Measurements from ENCODE around the gene TBL1X. TPM values are rescaled to one million over a fixed set of nuclear protein-coding genes. Genes with fewer than 3 reads are reported as not detected.

The TBL1X gene
- total and polyA plus RNA-seq, 2 experiments from 2014 or later, result 8.7 to 26.9 TPM

DNA sequence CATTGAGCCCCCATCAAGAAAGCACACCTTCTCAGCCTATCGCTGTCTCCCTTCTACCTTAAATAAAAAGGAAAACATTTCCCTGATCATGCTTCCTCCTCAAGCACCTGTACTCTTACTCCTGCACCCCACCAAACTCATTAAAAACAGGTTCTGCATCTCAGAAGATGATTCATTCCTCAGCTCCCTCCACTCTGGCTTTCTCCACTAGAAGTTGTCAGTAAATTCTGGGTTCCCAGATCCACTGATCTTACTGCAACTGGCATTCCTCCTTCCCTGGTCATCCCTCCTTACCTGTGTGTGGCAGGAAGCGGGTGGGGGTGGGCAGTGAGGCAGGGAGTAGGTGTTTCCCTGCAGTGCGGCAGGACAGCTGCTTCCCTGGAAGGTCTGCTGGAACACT, 192.0 kb downstream of the TBL1X start:
- ATAC-seq (no peak), DNase-seq (ENCODE audit: low spot score) (no peak)
- Mint-ChIP-seq H3K4me1 (peaks cover 2% of the 10 kb centered on the region; the same call in 1 of the 3 replicates), H3K27me3 (ENCODE audit: insufficient read depth, low read depth, poor library complexity) (peaks cover 7% of the 10 kb centered on the region), H3K36me3 (ENCODE audit: low read depth) (peaks cover 18% of the 10 kb centered on the region), H3K27ac (no peak overlapping the region), H3K4me3 (no peak overlapping the region), H3K9me3 (no peaks in the 10 kb centered on the region)
- H3K79me2 ChIP-seq (replicated peaks; ENCODE audit: insufficient read depth), result no peaks in the 10 kb centered on the region
- no peak overlapping the region for H2AFZ ChIP-seq
- H4K20me1 ChIP-seq (replicated peaks; ENCODE audit: insufficient read depth), result no peaks in the 10 kb centered on the region
- H3K27me3 ChIP-seq (ENCODE audit: insufficient read depth), result no peaks in the 10 kb centered on the region
- no peak overlapping the region for H3K4me2 ChIP-seq
- no peak overlapping the region for H3K27ac ChIP-seq (ENCODE audit: low read depth)
- no peak overlapping the region for H3K4me3 ChIP-seq
- H3K4me1 ChIP-seq (ENCODE audit: insufficient read depth), result no peaks in the 10 kb centered on the region
- H3F3A ChIP-seq (replicated peaks; ENCODE audit: low read depth), result no peaks in the 10 kb centered on the region
- no peaks in the 10 kb centered on the region for H3K36me3 ChIP-seq (ENCODE audit: insufficient read depth)
- TF ChIP-seq POLR2AphosphoS5 (IDR thresholded peaks at IDR 0.05; ENCODE audit: low read depth) (no peak), STAT1 (IDR thresholded peaks at IDR 0.05; ENCODE audit: unreplicated experiment) (no peak), NANOG (IDR thresholded peaks at IDR 0.05; ENCODE audit: borderline replicate concordance) (no peak), ZNF331 (CRISPR knock-in tag; IDR thresholded peaks at IDR 0.05; ENCODE audit: low read depth) (no peak), ZNF114 (CRISPR knock-in tag; IDR thresholded peaks at IDR 0.05) (no peak), CREB1 (CRISPR knock-in tag; IDR thresholded peaks at IDR 0.05; ENCODE audit: low read depth) (no peak), JUNB (IDR thresholded peaks at IDR 0.05; ENCODE audit: unreplicated experiment) (no peak)
- TF ChIP-seq, protein P1, sequence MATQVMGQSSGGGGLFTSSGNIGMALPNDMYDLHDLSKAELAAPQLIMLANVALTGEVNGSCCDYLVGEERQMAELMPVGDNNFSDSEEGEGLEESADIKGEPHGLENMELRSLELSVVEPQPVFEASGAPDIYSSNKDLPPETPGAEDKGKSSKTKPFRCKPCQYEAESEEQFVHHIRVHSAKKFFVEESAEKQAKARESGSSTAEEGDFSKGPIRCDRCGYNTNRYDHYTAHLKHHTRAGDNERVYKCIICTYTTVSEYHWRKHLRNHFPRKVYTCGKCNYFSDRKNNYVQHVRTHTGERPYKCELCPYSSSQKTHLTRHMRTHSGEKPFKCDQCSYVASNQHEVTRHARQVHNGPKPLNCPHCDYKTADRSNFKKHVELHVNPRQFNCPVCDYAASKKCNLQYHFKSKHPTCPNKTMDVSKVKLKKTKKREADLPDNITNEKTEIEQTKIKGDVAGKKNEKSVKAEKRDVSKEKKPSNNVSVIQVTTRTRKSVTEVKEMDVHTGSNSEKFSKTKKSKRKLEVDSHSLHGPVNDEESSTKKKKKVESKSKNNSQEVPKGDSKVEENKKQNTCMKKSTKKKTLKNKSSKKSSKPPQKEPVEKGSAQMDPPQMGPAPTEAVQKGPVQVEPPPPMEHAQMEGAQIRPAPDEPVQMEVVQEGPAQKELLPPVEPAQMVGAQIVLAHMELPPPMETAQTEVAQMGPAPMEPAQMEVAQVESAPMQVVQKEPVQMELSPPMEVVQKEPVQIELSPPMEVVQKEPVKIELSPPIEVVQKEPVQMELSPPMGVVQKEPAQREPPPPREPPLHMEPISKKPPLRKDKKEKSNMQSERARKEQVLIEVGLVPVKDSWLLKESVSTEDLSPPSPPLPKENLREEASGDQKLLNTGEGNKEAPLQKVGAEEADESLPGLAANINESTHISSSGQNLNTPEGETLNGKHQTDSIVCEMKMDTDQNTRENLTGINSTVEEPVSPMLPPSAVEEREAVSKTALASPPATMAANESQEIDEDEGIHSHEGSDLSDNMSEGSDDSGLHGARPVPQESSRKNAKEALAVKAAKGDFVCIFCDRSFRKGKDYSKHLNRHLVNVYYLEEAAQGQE (IDR thresholded peaks at IDR 0.05; ENCODE audit: unreplicated experiment), result no peak
- TF ChIP-seq, protein P2, sequence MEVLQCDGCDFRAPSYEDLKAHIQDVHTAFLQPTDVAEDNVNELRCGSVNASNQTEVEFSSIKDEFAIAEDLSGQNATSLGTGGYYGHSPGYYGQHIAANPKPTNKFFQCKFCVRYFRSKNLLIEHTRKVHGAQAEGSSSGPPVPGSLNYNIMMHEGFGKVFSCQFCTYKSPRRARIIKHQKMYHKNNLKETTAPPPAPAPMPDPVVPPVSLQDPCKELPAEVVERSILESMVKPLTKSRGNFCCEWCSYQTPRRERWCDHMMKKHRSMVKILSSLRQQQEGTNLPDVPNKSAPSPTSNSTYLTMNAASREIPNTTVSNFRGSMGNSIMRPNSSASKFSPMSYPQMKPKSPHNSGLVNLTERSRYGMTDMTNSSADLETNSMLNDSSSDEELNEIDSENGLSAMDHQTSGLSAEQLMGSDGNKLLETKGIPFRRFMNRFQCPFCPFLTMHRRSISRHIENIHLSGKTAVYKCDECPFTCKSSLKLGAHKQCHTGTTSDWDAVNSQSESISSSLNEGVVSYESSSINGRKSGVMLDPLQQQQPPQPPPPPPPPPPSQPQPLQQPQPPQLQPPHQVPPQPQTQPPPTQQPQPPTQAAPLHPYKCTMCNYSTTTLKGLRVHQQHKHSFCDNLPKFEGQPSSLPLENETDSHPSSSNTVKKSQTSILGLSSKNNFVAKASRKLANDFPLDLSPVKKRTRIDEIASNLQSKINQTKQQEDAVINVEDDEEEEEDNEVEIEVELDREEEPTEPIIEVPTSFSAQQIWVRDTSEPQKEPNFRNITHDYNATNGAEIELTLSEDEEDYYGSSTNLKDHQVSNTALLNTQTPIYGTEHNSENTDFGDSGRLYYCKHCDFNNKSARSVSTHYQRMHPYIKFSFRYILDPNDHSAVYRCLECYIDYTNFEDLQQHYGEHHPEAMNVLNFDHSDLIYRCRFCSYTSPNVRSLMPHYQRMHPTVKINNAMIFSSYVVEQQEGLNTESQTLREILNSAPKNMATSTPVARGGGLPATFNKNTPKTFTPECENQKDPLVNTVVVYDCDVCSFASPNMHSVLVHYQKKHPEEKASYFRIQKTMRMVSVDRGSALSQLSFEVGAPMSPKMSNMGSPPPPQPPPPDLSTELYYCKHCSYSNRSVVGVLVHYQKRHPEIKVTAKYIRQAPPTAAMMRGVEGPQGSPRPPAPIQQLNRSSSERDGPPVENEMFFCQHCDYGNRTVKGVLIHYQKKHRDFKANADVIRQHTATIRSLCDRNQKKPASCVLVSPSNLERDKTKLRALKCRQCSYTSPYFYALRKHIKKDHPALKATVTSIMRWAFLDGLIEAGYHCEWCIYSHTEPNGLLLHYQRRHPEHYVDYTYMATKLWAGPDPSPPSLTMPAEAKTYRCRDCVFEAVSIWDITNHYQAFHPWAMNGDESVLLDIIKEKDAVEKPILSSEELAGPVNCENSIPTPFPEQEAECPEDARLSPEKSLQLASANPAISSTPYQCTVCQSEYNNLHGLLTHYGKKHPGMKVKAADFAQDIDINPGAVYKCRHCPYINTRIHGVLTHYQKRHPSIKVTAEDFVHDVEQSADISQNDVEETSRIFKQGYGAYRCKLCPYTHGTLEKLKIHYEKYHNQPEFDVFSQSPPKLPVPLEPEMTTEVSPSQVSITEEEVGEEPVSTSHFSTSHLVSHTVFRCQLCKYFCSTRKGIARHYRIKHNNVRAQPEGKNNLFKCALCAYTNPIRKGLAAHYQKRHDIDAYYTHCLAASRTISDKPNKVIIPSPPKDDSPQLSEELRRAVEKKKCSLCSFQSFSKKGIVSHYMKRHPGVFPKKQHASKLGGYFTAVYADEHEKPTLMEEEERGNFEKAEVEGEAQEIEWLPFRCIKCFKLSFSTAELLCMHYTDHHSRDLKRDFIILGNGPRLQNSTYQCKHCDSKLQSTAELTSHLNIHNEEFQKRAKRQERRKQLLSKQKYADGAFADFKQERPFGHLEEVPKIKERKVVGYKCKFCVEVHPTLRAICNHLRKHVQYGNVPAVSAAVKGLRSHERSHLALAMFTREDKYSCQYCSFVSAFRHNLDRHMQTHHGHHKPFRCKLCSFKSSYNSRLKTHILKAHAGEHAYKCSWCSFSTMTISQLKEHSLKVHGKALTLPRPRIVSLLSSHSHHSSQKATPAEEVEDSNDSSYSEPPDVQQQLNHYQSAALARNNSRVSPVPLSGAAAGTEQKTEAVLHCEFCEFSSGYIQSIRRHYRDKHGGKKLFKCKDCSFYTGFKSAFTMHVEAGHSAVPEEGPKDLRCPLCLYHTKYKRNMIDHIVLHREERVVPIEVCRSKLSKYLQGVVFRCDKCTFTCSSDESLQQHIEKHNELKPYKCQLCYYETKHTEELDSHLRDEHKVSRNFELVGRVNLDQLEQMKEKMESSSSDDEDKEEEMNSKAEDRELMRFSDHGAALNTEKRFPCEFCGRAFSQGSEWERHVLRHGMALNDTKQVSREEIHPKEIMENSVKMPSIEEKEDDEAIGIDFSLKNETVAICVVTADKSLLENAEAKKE (CRISPR knock-in tag; IDR thresholded peaks at IDR 0.05), result no peak
- TF ChIP-seq, protein P3, sequence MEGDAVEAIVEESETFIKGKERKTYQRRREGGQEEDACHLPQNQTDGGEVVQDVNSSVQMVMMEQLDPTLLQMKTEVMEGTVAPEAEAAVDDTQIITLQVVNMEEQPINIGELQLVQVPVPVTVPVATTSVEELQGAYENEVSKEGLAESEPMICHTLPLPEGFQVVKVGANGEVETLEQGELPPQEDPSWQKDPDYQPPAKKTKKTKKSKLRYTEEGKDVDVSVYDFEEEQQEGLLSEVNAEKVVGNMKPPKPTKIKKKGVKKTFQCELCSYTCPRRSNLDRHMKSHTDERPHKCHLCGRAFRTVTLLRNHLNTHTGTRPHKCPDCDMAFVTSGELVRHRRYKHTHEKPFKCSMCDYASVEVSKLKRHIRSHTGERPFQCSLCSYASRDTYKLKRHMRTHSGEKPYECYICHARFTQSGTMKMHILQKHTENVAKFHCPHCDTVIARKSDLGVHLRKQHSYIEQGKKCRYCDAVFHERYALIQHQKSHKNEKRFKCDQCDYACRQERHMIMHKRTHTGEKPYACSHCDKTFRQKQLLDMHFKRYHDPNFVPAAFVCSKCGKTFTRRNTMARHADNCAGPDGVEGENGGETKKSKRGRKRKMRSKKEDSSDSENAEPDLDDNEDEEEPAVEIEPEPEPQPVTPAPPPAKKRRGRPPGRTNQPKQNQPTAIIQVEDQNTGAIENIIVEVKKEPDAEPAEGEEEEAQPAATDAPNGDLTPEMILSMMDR (conservative IDR thresholded peaks at IDR 0.05; ENCODE audit: low read depth in 2 of 2), result no peak
- TF ChIP-seq, protein P4, sequence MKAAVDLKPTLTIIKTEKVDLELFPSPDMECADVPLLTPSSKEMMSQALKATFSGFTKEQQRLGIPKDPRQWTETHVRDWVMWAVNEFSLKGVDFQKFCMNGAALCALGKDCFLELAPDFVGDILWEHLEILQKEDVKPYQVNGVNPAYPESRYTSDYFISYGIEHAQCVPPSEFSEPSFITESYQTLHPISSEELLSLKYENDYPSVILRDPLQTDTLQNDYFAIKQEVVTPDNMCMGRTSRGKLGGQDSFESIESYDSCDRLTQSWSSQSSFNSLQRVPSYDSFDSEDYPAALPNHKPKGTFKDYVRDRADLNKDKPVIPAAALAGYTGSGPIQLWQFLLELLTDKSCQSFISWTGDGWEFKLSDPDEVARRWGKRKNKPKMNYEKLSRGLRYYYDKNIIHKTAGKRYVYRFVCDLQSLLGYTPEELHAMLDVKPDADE (IDR thresholded peaks at IDR 0.05), result no peak
- H3K9me2 ChIP-seq (ENCODE audit: insufficient read depth), result no peaks in the 10 kb centered on the region

All from GM23338 (cell line).